ENCODE data around the gene FITM1.
A peak's percentile ranks its signal among the peaks of the same experiment; 100 is the strongest.

The FITM1 gene

DNA sequence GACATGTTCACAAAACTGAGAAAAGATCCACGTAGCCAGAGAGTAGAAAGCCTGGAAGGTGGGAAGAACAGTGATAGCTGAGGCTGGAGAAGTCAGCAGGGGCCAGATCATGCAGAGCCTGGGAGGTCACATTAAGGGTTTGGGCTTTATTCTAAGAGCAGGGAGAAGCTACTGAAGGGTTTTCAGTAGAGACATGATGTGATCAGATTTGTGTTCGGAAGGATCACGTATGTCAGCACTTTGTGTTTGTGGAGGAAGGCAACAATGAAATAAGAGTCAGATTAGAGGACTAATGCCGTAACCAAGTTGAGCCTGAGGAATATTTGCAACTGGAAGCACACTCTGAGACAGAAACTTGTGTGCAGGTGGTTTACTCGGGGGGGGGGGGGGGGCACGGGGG lies 40.6 kb upstream of the FITM1 start:
- Histone ChIP-seq H3K36me3 (ENCODE audit: control insufficient read depth in 2 of 2, insufficient read depth in 2 of 2, low read length in 2 of 2) (no peaks in the 10 kb centered on the region), H3K4me3 (ENCODE audit: low read length in 2 of 2) (no peak overlapping the region), H3K9me3 (ENCODE audit: control insufficient read depth in 2 of 2, low read length in 2 of 2) (no peaks in the 10 kb centered on the region), H3K27me3 (ENCODE audit: control insufficient read depth in 1 of 2, insufficient read depth in 2 of 2, low read length in 2 of 2) (no peaks in the 10 kb centered on the region), H3K27ac (ENCODE audit: low read length) (no peak overlapping the region), H3K4me1 (ENCODE audit: control insufficient read depth, insufficient read depth, low read length) (peaks cover 12% of the 10 kb centered on the region), H3K9ac (ENCODE audit: low read length in 2 of 2) (no peak overlapping the region)

DNA sequence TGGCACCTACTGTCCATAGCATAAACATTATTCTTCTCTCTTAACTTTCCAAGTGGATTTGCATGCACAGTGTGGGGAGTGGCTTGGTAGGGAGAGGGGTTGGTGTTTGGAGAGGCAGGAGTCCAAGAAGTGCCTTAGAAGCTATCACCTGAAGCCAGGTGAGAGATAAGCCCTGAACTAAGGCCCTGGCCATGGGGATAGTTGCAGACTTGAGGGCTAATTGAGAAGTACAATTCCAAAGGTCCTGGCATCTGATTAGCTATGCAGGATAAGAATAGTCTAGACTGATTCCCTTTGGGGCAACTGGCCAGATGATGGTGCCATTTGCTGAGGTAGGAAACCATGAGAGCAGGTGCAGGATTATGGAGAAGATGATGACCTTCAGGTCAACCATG lies 38.4 kb upstream of the FITM1 start:
- Histone ChIP-seq H3K4me3 (ENCODE audit: low read length in 2 of 2) (no peak overlapping the region), H3K36me3 (ENCODE audit: control insufficient read depth in 2 of 2, insufficient read depth in 2 of 2, low read length in 2 of 2) (no peaks in the 10 kb centered on the region), H3K9ac (ENCODE audit: low read length in 2 of 2) (no peak overlapping the region), H3K4me1 (ENCODE audit: control insufficient read depth, insufficient read depth, low read length) (peaks cover 19% of the 10 kb centered on the region), H3K27me3 (ENCODE audit: control insufficient read depth in 1 of 2, insufficient read depth in 2 of 2, low read length in 2 of 2) (no peaks in the 10 kb centered on the region), H3K9me3 (ENCODE audit: control insufficient read depth in 2 of 2, low read length in 2 of 2) (no peaks in the 10 kb centered on the region), H3K27ac (ENCODE audit: low read length) (no peak overlapping the region)

DNA sequence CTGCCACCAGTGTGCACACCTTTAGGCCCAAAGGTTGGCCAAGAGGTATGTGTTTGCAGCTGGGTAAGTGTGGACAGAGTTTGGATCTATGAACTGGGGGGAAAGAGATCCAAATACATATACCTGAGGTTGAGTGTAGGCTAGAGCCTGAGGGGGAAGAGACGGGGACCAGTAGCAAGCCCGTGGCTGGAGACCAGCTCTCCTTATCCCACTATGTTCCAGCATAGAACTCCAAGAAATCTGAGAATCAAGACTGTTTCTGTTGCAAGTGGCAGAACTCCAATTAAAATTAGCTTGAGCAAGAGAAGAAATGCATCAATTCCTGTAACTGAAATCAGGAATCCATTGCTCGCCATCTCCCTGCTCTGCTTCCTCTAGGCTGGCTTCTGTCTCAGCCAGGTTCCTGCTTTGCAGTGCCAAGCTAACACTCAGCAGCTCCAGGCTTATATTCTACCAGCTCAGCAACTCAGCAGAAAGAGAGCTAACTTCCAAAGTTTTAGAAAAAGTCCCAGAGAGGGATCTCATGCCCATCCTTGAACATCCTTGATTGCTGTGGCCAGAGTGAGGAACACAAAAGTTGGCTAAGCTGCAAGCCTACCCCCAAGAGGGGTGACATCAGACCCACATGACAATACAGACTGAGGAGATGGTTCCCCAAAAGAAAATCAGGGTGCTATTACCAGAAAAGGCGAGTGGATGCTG lies 37.8 kb upstream of the FITM1 start:
- H3K27ac ChIP-seq (ENCODE audit: low read length) = no peak overlapping the region
- no peak overlapping the region for H3K9ac ChIP-seq (ENCODE audit: low read length in 2 of 2)
- H3K4me3 ChIP-seq (ENCODE audit: low read length in 2 of 2) = no peak overlapping the region
- peaks cover 19% of the 10 kb centered on the region for H3K4me1 ChIP-seq (ENCODE audit: control insufficient read depth, insufficient read depth, low read length)
- no peaks in the 10 kb centered on the region for H3K36me3 ChIP-seq (ENCODE audit: control insufficient read depth in 2 of 2, insufficient read depth in 2 of 2, low read length in 2 of 2)
- H3K9me3 ChIP-seq (ENCODE audit: control insufficient read depth in 2 of 2, low read length in 2 of 2) = no peaks in the 10 kb centered on the region
- no peaks in the 10 kb centered on the region for H3K27me3 ChIP-seq (ENCODE audit: control insufficient read depth in 1 of 2, insufficient read depth in 2 of 2, low read length in 2 of 2)

- peak overlapping the region; percentile 82 to 84 for H3K4me3 ChIP-seq (ENCODE audit: low read length in 2 of 2)
- no peaks in the 10 kb centered on the region for H3K36me3 ChIP-seq (ENCODE audit: control insufficient read depth in 2 of 2, insufficient read depth in 2 of 2, low read length in 2 of 2)
- no peaks in the 10 kb centered on the region for H3K9me3 ChIP-seq (ENCODE audit: control insufficient read depth in 2 of 2, low read length in 2 of 2)
- H3K9ac ChIP-seq (ENCODE audit: low read length in 2 of 2) = peak overlapping the region; percentile 58 to 68
- H3K27me3 ChIP-seq (ENCODE audit: control insufficient read depth in 1 of 2, insufficient read depth in 2 of 2, low read length in 2 of 2) = no peaks in the 10 kb centered on the region
- H3K27ac ChIP-seq (ENCODE audit: low read length) = peak overlapping the region; percentile 70
- H3K4me1 ChIP-seq (ENCODE audit: control insufficient read depth, insufficient read depth, low read length) = peaks cover 19% of the 10 kb centered on the region
These were observed 37.1 kb upstream of the FITM1 start for GRCh38 chr14:24093207-24093900.

DNA sequence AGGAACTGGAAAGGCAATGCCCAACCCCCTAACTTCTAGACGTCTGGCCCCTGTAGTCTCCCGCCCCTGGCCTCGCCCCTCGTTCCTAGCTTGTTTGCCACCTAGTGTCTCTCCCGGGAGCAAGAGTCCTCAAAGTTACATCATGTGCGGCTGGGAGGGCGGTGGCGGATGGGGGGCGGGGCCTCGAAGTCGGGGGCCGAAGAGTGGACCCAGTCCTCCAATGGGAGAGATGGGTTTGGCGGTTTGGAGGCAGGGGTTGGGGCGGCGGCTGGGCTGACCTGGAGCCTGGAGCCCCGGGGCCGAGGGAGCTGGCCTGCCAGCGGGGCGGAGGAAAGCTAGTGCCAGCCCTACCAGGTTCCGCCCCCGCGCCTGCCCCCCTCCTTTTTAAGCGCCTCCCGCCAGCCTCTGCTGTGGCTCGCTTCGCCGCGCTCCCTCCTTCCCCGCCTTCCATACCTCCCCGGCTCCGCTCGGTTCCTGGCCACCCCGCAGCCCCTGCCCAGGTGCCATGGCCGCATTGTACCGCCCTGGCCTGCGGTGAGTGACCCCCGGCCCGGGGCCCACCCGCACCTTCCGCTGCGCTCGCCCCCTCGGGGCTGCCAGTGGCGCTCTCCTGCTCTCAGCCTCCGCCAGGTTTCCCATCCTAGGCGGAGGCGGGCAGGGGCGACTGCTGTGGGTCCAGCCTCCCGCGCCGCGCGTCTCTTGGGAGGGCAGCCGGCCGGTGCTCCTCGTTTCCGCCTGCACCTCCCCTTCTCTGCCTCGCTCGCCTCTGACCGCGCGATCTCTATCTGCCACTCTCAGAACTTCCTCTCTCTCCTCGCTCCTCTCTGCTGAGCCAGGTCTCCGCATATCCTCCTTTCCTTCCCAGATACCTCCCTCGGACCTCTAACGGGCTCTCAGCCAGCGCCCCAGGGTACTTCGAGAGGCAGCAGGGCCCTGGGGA lies 36.3 kb upstream of the FITM1 start, which contains the start of gene PCK2:
PCK2 (plus strand) TSS at position 411 of the 940 bp plus-strand sequence; CDS start at position 506, 95 bp downstream.
- Histone ChIP-seq H3K27ac (ENCODE audit: low read length) (peak within 1 kb of the TSS; percentile 70), H3K36me3 (ENCODE audit: control insufficient read depth in 2 of 2, insufficient read depth in 2 of 2, low read length in 2 of 2) (no peaks in the 10 kb centered on the region), H3K9ac (ENCODE audit: low read length in 2 of 2) (peak within 1 kb of the TSS; percentile 68 to 80), H3K27me3 (ENCODE audit: control insufficient read depth in 1 of 2, insufficient read depth in 2 of 2, low read length in 2 of 2) (no peaks in the 10 kb centered on the region), H3K4me1 (ENCODE audit: control insufficient read depth, insufficient read depth, low read length) (peaks cover 19% of the 10 kb centered on the region), H3K4me3 (ENCODE audit: low read length in 2 of 2) (peak within 1 kb of the TSS; percentile 82 to 84), H3K9me3 (ENCODE audit: control insufficient read depth in 2 of 2, low read length in 2 of 2) (no peaks in the 10 kb centered on the region)

GRCh38 chr14:24094841-24095270 lies 35.6 kb upstream of the FITM1 start:
- Histone ChIP-seq H3K4me3 (ENCODE audit: low read length in 2 of 2) (peak overlapping the region; percentile 82 to 84), H3K4me1 (ENCODE audit: control insufficient read depth, insufficient read depth, low read length) (peaks cover 19% of the 10 kb centered on the region), H3K27me3 (ENCODE audit: control insufficient read depth in 1 of 2, insufficient read depth in 2 of 2, low read length in 2 of 2) (no peaks in the 10 kb centered on the region), H3K36me3 (ENCODE audit: control insufficient read depth in 2 of 2, insufficient read depth in 2 of 2, low read length in 2 of 2) (peaks cover 0 to 2% of the 10 kb centered on the region in 2 donors), H3K27ac (ENCODE audit: low read length) (peak overlapping the region; percentile 58), H3K9ac (ENCODE audit: low read length in 2 of 2) (peak overlapping the region; percentile 68 to 80), H3K9me3 (ENCODE audit: control insufficient read depth in 2 of 2, low read length in 2 of 2) (no peaks in the 10 kb centered on the region)

- Histone ChIP-seq H3K4me3 (ENCODE audit: low read length in 2 of 2) (peak overlapping the region; percentile 82 to 84), H3K9me3 (ENCODE audit: control insufficient read depth in 2 of 2, low read length in 2 of 2) (no peaks in the 10 kb centered on the region), H3K27me3 (ENCODE audit: control insufficient read depth in 1 of 2, insufficient read depth in 2 of 2, low read length in 2 of 2) (no peaks in the 10 kb centered on the region), H3K36me3 (ENCODE audit: control insufficient read depth in 2 of 2, insufficient read depth in 2 of 2, low read length in 2 of 2) (peaks cover 0 to 2% of the 10 kb centered on the region in 2 donors), H3K4me1 (ENCODE audit: control insufficient read depth, insufficient read depth, low read length) (peaks cover 19% of the 10 kb centered on the region), H3K27ac (ENCODE audit: low read length) (peak overlapping the region; percentile 58), H3K9ac (ENCODE audit: low read length in 2 of 2) (peak overlapping the region; percentile 68 to 80)
These were observed 35.0 kb upstream of the FITM1 start for GRCh38 chr14:24095271-24096068.

DNA sequence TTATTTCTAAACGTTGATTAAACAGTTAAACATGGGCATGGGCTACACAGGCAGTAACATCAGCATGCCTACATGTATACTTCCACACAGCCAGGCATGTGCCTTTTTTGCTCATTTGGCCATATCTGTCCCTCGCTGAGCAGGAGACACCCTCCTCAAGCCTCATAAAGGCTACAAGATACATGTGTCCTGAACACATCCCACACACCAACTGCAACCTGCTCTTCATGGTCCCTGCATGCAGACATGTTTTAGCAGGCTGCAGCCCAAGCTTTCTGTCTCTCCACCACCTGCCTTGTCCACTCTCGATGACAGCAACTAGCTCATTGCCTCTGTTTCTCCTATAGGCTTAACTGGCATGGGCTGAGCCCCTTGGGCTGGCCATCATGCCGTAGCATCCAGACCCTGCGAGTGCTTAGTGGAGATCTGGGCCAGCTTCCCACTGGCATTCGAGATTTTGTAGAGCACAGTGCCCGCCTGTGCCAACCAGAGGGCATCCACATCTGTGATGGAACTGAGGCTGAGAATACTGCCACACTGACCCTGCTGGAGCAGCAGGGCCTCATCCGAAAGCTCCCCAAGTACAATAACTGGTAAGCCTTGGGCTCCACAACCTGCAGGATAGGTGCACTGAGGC lies 33.8 kb upstream of the FITM1 start:
- no peaks in the 10 kb centered on the region for H3K27me3 ChIP-seq (ENCODE audit: control insufficient read depth in 1 of 2, insufficient read depth in 2 of 2, low read length in 2 of 2)
- H3K4me3 ChIP-seq (ENCODE audit: low read length in 2 of 2) = no peak overlapping the region
- peaks cover 0 to 2% of the 10 kb centered on the region in 2 donors for H3K36me3 ChIP-seq (ENCODE audit: control insufficient read depth in 2 of 2, insufficient read depth in 2 of 2, low read length in 2 of 2)
- H3K27ac ChIP-seq (ENCODE audit: low read length) = no peak overlapping the region
- H3K9ac ChIP-seq (ENCODE audit: low read length in 2 of 2) = no peak overlapping the region
- no peaks in the 10 kb centered on the region for H3K9me3 ChIP-seq (ENCODE audit: control insufficient read depth in 2 of 2, low read length in 2 of 2)
- H3K4me1 ChIP-seq (ENCODE audit: control insufficient read depth, insufficient read depth, low read length) = peaks cover 19% of the 10 kb centered on the region

- Histone ChIP-seq H3K9me3 (ENCODE audit: control insufficient read depth in 2 of 2, low read length in 2 of 2) (no peaks in the 10 kb centered on the region), H3K9ac (ENCODE audit: low read length in 2 of 2) (no peak overlapping the region), H3K36me3 (ENCODE audit: control insufficient read depth in 2 of 2, insufficient read depth in 2 of 2, low read length in 2 of 2) (peaks cover 0 to 2% of the 10 kb centered on the region in 2 donors), H3K27me3 (ENCODE audit: control insufficient read depth in 1 of 2, insufficient read depth in 2 of 2, low read length in 2 of 2) (no peaks in the 10 kb centered on the region), H3K4me1 (ENCODE audit: control insufficient read depth, insufficient read depth, low read length) (peaks cover 16% of the 10 kb centered on the region), H3K4me3 (ENCODE audit: low read length in 2 of 2) (no peak overlapping the region), H3K27ac (ENCODE audit: low read length) (no peak overlapping the region)
These were observed 32.1 kb upstream of the FITM1 start for GRCh38 chr14:24098229-24098926.

All from stomach smooth muscle (tissue), 2 donors.